Right lobe of liver (tissue), 4 donors: Measurements from ENCODE around the gene FGR.
"Not testable (repeated sequence)": the region's sequence is repeated elsewhere in the genome, so short reads cannot be mapped to it uniquely, and the experiment has no call there.

Experiments
- POLR2A ChIP-seq: fragments of 450-650 bp; IDR thresholded peaks from one replicate; pipeline ENCODE4 v1.6.1; 2017; ENCODE audit warnings: antibody characterized with exemption, mild to moderate bottlenecking
- TF ChIP-seq, protein P1 (sequence below), 4 donors: fragments of 200-600 bp in 3 of 4; fragments of 450-650 bp in 1 of 4; IDR thresholded peaks; one replicate each; pipeline versions ENCODE4 v1.5.1 to v1.8.0; 2016 to 2022; ENCODE audit warnings: antibody characterized with exemption in 4 of 4, mild to moderate bottlenecking in 2 of 4
- donor health status: DM: no; HTN: no; CAD: no.
- donor health status: DM: no; HTN: no; CAD: no.
- donor health status: DM: no; HTN: yes; CAD: no.

DNA sequence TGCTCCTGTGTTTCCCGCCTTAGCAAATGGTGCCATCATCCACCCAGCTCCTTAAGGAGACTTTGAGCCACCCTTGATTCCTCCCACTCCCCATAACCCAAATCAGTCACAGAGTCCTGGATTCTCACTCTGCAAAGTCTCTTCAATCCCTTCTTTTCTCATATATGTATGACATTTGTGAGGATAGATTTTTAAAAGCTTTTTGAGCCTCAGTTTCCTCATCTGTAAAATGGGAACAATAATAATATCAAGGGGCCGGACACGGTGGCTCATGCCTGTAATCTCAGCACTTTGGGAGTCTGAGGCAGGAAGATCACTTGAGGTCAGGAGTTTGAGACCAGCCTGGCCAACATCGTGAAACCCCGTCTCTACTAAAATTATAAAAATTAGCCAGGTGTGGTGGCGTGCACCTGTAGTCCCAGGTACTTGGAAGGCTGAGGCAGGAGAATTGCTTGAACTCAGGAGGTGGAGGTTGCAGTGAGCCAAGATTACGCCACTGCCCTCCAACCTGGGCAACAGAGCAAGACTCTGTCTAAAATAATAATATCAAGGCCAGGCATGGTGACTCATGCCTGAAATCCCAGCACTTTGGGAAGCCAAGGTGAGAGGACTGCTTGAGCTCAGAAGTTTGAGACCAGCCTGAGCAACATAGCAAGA lies 15.1 kb downstream of the FGR start:
- TF ChIP-seq, protein P1, sequence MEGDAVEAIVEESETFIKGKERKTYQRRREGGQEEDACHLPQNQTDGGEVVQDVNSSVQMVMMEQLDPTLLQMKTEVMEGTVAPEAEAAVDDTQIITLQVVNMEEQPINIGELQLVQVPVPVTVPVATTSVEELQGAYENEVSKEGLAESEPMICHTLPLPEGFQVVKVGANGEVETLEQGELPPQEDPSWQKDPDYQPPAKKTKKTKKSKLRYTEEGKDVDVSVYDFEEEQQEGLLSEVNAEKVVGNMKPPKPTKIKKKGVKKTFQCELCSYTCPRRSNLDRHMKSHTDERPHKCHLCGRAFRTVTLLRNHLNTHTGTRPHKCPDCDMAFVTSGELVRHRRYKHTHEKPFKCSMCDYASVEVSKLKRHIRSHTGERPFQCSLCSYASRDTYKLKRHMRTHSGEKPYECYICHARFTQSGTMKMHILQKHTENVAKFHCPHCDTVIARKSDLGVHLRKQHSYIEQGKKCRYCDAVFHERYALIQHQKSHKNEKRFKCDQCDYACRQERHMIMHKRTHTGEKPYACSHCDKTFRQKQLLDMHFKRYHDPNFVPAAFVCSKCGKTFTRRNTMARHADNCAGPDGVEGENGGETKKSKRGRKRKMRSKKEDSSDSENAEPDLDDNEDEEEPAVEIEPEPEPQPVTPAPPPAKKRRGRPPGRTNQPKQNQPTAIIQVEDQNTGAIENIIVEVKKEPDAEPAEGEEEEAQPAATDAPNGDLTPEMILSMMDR (IDR thresholded peaks at IDR 0.05): not testable (repeated sequence)
- TF ChIP-seq POLR2A: not testable (repeated sequence)
